Fibroblast of peridontal ligament (primary cell): ENCODE data around the gene TUBE1.
"Not testable (repeated sequence)": the region's sequence is repeated elsewhere in the genome, so short reads cannot be mapped to it uniquely, and the experiment has no call there.

ENCODE experiments used
- DNase-seq: peaks from one replicate; pipeline ENCODE4 v3.0.0-alpha.2; 2010; ENCODE audit errors: extremely low read depth

TUBE1 gene

GRCh38 chr6:112087136-112087911 lies at the start of gene TUBE1, which contains the start of gene FAM229B:
Gene TUBE1, minus strand, starts transcription at chr6:112087482. Its CDS starts 48 bp downstream, at chr6:112087434.
Gene FAM229B, plus strand, starts transcription at chr6:112087591. Its CDS starts 11,693 bp downstream, at chr6:112099284.
- peak; percentile 97 for DNase-seq

- no peak for DNase-seq
Measured at GRCh38 chr6:112130878-112131277, 43.6 kb upstream of the TUBE1 start.

- DNase-seq, result no peak
Measured at GRCh38 chr6:112128208-112128607, 40.9 kb upstream of the TUBE1 start.

- DNase-seq, result no peak
Measured at GRCh38 chr6:112123982-112124381, 36.7 kb upstream of the TUBE1 start.

- DNase-seq, result no peak
Measured at GRCh38 chr6:112122756-112123155, 35.5 kb upstream of the TUBE1 start.

GRCh38 chr6:112118034-112118433 lies 30.8 kb upstream of the TUBE1 start:
- no peak for DNase-seq

- no peak for DNase-seq
Measured at GRCh38 chr6:112117554-112117953, 30.3 kb upstream of the TUBE1 start.

GRCh38 chr6:112116221-112116620 lies 28.9 kb upstream of the TUBE1 start:
- no peak for DNase-seq

GRCh38 chr6:112114577-112115223 lies 27.4 kb upstream of the TUBE1 start:
- no peak for DNase-seq

GRCh38 chr6:112113918-112114317 lies 26.6 kb upstream of the TUBE1 start:
- DNase-seq, result no peak

GRCh38 chr6:112113431-112113830 lies 26.1 kb upstream of the TUBE1 start:
- DNase-seq, result no peak

GRCh38 chr6:112109262-112109661 lies 22.0 kb upstream of the TUBE1 start:
- no peak for DNase-seq

- no peak for DNase-seq
Measured at GRCh38 chr6:112106562-112106961, 19.3 kb upstream of the TUBE1 start.

GRCh38 chr6:112106026-112106425 lies 18.7 kb upstream of the TUBE1 start:
- not testable (repeated sequence) for DNase-seq

GRCh38 chr6:112100561-112100960 lies 13.3 kb upstream of the TUBE1 start:
- no peak for DNase-seq

GRCh38 chr6:112096901-112097300 lies 9.6 kb upstream of the TUBE1 start:
- DNase-seq, result no peak

- no peak for DNase-seq
Measured at GRCh38 chr6:112087916-112088315, 634 bp upstream of the TUBE1 start.

- peak; percentile 74 for DNase-seq
Measured at GRCh38 chr6:112086744-112087135, 542 bp downstream of the TUBE1 start.

GRCh38 chr6:112085286-112086065 lies 1.8 kb downstream of the TUBE1 start:
- DNase-seq, result no peak

- DNase-seq, result no peak
Measured at GRCh38 chr6:112081569-112081968, 5.7 kb downstream of the TUBE1 start.

- no peak for DNase-seq
Measured at GRCh38 chr6:112066606-112067005, 20.7 kb downstream of the TUBE1 start.

GRCh38 chr6:112065426-112065986 lies 21.8 kb downstream of the TUBE1 start:
- DNase-seq, result peak; percentile 20
